Activated effector memory CD4-positive, alpha-beta T cell treated with anti-CD3 and anti-CD28 coated beads, Interleukin-2, amount 50 U/mL, for 16 hours (primary cell): Measurements from ENCODE around the gene CCDC183.
"Not testable (repeated sequence)": the region's sequence is repeated elsewhere in the genome, so short reads cannot be mapped to it uniquely, and the experiment has no call there.

ENCODE experiments used
- DNase-seq: peaks from one replicate; pipeline ENCODE4 v3.0.0-alpha.2; 2020

Gene CCDC183

GRCh38 chr9:136796238-136796774 is at the start of gene CCDC183:
TSS of gene CCDC183 (plus strand) at chr9:136796338. CDS start at chr9:136796398, 60 bp downstream.
- no peak for DNase-seq

GRCh38 chr9:136746621-136747020 is 49.5 kb upstream of the CCDC183 start:
- no peak for DNase-seq

DNA sequence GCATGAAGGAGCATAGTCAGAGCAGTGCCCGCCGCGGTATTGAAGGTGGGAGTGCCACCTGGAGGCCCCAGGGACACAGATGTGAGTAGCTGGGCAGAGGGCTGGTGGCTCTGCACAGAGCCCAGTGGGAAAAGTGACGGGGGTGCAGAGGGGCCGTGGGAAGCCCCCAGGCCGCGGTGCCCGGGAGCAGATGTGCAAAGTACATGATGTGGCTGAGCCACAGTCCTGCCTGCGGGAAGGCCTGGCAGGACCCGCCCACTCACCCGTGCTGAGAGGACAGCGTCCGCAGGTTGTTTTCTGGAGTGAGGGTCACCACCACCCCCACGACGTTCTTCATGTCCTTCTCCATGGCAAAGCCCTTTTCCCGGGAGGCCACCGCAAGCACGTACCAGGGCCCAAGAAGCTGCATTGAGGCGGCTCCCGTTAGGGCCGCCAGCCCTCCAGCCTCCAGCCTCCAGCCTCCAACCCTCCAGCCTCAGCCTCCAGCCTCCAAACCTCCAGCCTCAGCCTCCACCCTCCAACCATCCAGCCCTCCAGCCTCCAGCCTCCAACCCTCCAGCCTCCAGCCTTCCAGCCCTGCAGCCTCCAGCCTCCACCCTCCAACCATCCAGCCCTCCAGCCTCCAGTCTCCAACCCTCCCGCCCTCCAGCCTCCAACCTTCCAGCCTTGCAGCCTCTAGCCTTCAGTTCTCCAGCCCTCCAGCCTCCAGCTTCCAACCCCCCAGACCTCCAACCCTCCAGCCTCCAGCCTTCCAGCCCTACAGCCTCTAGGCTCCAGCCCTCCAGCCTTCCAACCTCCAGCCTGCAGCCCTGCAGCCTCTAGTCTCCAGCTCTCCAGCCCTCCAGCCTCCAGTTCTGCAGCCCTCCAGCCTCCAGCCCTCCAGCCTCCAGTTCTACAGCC is 48.7 kb upstream of the CCDC183 start:
- no peak for DNase-seq

DNA sequence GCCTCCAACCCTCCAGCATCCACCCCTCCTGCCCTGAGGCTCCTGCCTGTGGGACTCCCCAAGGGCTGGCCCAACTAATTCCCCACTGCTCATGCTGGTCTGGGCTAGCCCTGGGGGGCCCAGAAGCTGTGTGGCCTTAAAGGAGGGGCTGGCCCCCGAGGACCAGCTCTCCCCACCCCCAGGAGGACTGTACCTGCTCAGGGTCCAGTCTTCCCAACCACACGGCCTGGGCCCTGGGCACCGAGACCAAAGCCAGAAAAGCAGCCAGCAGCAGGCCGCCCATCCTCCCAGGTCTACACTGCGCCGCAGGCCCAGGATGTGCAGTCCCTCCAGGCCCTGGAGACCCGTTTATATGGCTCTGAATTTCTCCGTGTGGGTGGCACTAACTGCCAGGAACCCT is 47.9 kb upstream of the CCDC183 start, which contains the start of gene LCN6:
TSS of gene LCN6 (minus strand) at position 325 of the 400 bp plus-strand sequence. CDS start at position 283, 42 bp downstream.
- no peak for DNase-seq

GRCh38 chr9:136748666-136749611 is 47.2 kb upstream of the CCDC183 start:
- DNase-seq, result no peak

GRCh38 chr9:136750526-136750925 is 45.6 kb upstream of the CCDC183 start:
- no peak for DNase-seq

DNA sequence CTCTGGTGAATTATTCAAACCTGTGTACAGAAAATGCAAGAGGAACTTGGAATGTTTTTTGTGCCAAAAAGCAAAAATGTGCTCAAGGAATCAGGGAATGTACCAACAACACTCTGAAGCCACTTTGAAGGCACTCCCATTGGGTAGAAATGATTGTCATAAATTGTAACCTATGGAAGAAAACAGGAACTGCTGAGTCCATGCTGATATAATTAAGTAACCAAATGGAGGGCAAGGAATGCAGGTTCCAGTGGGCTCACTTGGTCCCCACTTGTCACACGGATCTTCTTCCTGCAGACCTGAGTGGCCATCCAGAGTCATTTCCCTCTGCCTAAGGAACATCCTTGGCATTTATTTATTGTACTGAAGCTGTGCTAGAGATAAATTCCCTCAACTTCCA is 44.9 kb upstream of the CCDC183 start:
- no peak for DNase-seq

DNA sequence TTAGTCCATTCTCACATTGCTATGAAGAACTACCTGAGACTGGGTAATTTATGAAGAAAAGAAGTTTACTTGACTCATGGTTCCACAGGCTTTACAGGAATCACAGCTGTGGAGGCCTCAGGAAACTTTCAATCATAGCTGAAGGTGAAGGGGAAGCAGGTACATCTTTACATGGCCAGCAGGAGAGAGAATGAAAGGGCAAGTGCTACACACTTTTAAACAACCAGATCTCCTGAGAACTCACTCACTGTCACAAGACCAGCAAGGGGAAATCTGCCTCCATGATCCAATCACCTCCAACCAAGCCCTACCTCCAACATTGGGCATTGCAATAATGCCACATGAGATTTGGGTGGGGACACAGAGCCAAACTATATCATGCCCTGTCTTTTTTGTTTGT is 44.3 kb upstream of the CCDC183 start:
- DNase-seq, result no peak

- no peak for DNase-seq
Measured at GRCh38 chr9:136753371-136754058, 42.6 kb upstream of the CCDC183 start.

- DNase-seq, result no peak
Measured at GRCh38 chr9:136754059-136754572, 42.0 kb upstream of the CCDC183 start.

DNA sequence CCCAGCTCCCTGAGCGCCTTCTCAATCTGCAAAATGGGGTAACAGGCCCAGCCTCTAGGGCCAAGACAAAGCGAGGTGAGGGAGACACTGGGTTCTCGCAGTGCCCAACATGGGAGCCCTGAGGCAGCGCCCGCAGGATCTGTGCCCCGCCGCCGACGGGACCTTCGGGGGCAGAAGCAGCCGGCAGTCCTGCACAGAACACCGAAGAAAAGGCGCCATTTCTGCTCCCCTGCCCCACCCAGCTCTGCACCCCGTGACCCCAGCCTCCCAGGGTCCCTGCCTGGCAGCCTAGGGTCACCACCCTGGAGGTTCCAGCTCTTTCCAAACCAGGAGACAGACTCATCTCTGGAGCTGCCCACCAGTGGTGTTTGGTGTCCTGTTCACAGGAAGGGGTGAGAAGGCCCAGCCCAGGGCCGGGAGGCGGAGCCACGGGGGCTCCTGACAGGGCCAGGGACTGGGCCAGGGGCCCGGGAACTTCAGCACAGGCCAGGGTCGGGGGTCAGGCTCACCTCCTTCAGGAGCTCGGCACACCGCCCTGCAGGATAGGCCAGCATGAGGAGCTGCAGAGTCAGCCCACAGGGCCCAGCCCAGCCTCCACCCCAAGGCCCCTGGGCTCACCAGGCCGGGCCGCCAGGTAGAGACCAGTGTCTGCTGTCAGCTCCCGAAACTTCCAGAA is 41.4 kb upstream of the CCDC183 start:
- DNase-seq, result no peak

- not testable (repeated sequence) for DNase-seq
Measured at GRCh38 chr9:136755302-136756133, 40.6 kb upstream of the CCDC183 start.

DNA sequence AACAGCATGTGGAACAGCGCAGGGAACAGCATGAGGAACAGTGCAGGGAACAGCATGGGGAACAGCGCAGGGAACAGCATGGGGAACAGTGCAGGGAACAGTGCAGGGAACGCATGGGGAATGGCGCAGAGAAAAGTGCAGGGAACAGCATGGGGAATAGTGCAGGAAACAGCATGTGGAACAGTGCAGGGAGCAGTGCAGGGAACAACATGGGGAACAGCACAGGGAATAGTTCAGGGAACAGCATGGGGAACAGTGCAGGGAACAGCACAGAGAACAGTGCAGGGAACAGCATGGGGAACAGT is 40.1 kb upstream of the CCDC183 start:
- DNase-seq, result no peak

DNA sequence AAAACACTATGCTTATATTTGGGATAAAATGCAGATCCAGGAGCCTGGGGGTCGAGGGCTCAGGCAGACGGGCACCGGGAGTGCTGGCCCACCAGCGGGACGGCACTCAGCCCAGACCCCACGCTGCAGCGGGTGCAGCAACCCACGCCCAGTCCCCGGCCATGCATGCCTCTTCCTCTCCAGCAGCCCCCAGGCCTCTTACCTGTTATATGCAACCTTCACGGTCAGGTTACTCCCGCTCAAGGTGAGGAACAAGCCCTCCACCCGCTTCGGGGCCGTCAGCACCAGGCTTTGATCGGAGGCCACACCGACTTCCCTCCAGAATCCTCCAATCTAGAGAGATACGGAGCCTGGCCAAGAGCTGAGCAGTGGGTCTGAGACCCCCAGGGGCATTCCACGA is 39.3 kb upstream of the CCDC183 start:
- no peak for DNase-seq

- no peak for DNase-seq
Measured at GRCh38 chr9:136757328-136757727, 38.8 kb upstream of the CCDC183 start.

DNA sequence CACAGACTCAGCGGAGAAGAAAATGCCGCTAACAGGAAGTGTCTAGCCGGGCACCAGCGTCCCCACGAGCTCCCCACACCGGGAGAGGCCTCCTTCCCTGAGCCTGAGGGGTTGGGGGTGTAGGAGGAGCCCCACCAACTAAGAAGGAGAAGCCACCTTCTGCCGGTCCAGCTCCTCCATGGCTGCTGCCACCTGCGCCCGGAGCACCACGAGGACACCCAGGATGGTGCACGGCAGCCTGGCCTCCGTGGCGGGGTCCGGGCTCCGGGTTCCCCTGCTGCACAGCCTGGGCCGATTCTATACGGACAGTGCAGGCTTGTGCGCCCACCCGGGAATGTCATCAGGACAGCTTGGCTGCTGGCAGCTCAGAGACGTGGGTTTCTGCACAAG is 38.4 kb upstream of the CCDC183 start:
- DNase-seq, result no peak

DNA sequence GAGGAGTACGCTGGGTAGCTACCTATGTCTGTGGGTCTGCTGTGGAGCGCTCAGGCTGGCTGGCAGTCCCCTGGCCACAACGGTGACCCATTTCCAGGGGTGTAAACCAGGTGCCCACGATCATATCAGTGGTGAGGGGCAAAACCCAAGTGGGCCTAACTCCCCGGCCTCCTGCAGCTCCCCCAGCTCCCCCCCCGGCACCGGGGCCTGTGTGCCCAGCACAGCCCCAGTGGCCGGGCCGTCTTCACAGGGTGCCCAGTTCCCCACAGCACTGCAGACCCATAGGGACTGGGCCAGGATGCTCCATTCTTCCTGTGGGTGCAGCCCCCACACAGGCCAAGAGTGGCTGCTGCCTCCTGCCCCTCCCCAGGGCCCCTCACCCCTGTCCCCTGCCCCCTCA is 37.1 kb upstream of the CCDC183 start:
- DNase-seq, result no peak

GRCh38 chr9:136759436-136760325 is 36.5 kb upstream of the CCDC183 start:
- no peak for DNase-seq

DNA sequence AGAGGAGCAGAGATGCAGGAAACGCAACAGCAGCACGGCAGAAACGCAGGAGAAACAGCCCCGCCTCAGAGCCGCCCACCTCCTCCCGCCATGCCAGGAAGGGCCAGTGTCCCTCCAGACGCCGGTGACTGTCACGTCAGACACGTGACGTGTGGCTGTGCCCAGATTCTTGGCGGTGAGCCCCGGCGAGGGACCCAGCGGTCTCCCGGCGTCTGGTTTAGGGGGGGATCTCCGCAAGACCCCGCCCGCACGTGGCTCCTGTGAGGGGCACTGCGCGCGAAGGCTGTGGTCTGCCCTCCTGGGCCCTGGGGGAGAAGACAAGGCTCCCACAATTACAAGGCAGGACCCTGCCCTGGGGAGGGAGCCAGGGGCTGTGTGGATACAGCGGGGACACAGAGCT is 35.7 kb upstream of the CCDC183 start:
- DNase-seq, result no peak
